NCI-H526 treated with DMSO at 0.1 percent for 48 hours (cell line): ENCODE results near the gene PDE4C.
"Not testable (repeated sequence)": the region's sequence is repeated elsewhere in the genome, so short reads cannot be mapped to it uniquely, and the experiment has no call there.

ENCODE experiments used
- DNase-seq: peaks from one replicate; lab custom pipeline; 2025; lab: John Stamatoyannopoulos, UW

Gene PDE4C

DNA sequence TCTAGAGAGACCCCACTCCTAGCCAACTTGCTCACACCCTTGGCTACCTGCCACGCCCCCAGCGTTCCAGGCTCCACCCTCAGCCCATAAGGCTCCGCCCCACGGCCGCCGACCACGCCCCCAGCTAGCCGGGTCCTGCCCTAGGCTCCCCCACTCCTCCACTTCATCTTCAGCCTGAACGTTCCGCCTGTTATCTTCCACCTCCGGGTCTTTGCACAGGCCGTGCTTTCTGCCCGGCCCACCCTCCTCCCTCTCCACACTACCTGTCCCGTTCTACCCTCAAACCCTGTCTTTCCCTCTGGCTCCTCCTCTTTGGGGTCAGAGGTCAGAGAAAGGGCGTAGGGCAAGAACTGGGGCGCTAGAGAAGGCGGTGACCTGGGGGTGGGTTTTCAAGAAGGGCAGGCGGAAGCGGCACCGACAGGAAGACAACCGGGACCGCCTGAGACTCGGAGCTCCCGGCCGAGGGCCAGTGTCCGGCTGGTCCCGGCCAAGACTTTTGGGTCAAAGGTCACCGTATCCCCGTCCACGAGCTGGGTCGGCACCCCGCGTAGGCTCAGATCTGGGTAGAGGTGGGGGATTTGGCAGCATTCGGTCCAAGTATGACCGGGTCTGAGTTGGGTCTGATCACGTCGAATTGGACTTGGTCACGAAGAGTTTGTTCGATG, 2.2 kb downstream of the PDE4C start:
- no peak for DNase-seq

DNA sequence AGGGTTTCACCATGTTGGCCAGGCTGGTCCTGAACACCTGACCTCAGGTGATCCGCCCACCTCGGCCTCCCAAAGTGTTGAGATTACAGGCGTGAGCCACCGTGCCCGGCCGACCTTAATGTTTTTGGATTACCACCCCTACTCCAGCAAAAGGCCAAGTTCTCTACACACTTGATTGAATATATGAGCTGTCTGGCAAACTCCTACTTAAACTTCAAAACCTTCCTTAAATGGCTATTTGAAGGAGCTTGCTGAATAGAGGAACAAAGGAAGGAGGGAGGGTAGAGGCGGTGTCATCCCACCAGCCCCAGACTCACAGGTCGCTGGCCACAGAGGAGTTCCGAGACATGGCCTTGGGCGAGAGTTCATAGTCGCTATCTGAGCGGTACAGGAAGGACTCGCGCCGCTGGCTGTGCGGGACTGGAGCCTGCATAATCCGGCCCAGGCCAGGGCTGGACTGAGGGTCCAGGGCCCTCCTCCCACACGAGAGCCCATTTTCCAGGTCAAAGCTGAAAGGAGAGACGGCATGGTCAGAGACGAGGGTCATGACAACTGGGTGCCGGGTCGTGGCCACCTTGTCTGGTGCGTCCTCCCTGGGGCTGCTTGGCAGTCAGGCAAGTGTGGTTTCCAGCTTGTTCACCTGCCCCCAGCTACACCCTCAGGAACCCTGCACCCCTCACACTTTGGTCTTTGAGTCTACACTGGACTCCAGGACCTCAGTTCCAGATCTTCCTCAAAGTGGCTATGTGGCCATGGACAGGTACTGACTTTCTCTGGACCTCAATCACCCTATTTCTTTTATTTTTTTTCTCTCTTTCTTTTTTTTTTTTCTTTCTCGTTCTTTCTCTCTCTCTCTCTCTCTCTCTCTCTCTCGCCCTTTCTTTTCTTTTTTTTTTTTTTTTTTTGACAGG, 4.2 kb downstream of the PDE4C start:
- DNase-seq = no peak

DNA sequence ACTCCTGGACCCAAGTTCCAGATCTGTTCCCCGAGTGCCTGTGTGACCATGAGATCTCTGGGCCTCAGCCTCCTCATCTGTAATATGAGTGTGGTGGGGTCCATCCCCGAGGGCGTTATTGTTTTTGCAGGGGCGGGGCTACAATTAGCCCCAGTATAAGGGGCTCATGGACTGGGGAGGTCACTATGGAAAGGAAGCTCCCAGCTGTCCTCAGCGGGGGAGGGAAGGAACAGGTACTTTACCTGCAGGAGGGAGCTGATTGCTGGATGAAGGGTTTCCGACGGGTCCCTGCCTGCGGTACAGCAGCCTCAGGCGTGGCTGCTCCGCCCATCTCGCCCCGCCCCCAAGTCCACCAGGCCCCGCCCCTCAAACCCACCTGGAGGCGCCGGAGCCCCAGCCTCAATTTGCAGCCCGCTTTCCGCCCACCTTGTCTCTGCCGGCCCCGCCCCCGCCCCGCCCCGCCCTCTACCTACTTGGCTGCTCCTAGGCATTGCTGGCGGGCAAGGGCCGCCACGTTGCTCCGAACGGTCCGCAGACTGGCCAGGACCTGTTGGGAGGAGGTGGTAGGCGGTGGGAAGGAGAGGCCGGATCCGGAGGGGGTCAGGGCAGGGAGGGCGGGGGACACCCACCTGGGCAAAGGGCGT, 5.5 kb downstream of the PDE4C start:
- no peak for DNase-seq

DNA sequence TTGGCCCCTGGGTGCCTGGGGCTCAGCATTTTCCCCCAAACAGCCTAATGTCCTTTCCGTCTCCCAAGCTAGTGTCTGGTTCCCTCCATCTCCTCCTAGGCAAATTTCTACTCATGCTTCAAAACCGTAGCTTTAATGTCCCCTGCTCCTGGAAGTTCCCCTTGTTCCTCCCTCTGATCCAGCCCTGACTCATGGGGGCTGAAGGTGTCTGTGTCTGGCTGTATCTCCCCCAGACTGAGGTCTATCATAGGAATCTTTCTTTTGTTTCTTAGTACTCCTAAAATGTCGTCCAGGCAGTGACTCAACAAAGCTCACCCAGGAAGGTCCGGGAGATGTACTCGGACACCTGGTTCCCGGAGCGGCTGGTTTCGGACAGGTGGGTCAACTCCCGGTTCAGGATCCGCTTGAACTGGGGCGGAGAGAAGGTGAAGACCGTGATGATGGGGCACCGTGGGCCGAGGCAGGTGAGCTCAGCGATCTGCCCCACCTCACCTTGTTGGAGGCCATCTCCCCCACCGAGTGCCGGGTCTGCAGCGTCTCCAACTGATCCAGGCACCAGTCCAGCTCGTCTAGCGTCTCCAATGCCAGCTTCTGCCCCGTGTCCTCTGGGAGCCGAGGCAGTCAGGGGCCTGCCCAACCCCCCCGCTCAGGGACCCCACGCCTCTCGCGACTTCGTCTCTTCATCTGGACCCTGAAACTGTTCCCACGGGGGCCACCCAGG, 6.2 kb downstream of the PDE4C start:
- no peak for DNase-seq

DNA sequence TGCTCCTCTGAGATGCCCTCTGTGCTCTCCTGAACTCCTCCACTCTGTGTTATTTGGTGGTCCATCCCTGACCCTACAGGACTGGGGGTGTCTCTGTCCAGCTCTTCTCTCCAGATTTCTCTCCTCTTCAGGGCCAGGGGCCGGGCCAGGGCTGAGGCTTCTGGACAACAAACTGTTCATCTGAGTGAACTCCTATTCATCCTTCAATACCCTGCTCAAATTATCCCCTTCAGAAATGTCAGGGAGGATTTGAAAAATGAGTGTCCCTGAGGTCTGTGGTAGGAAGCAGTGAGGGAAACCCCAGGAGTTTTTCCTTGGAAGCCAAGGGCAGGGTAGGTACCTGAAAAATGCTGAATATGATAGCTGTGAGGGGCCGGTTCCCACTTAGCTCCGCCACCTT, 7.6 kb downstream of the PDE4C start:
- no peak for DNase-seq

DNA sequence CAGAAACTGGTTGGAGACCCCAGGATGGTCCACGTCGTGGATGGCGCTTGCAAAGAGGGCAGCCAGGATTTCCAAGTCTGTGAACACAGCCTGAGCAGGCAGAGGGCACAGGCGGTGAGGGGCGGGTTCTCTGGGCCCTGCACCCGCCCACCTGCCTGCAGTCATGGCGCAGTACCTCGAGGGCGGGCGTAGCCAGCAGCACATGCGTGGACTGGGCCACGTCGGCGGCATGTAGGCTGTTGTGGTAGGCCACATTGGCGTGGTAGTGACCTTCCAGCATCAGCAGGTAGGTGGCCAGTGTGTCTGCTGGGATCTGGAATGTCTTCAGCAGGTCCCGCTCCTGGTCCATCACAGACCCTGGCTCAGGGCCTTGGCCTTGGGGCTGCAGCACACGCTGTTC, 8.1 kb downstream of the PDE4C start:
- no peak for DNase-seq

DNA sequence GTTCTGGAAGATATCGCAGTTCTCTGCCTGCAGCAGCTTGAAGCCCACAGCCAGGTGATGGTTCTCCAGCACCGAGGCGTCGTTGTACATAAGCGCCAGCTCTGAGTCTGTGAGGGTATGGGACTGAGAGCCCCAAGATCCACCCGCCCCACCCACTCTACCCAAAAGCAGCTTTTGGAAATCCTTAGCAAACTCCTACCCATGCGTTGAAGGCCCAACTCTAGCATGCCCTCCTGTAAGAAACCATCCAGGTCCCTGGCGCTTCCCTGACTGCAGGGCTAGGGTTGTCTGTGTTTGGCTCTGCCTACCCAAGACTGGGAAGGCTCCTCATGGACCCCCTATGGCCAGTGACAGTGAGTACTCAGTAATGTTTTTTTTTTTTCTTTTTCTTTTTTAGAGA, 9.4 kb downstream of the PDE4C start:
- DNase-seq = no peak

DNA sequence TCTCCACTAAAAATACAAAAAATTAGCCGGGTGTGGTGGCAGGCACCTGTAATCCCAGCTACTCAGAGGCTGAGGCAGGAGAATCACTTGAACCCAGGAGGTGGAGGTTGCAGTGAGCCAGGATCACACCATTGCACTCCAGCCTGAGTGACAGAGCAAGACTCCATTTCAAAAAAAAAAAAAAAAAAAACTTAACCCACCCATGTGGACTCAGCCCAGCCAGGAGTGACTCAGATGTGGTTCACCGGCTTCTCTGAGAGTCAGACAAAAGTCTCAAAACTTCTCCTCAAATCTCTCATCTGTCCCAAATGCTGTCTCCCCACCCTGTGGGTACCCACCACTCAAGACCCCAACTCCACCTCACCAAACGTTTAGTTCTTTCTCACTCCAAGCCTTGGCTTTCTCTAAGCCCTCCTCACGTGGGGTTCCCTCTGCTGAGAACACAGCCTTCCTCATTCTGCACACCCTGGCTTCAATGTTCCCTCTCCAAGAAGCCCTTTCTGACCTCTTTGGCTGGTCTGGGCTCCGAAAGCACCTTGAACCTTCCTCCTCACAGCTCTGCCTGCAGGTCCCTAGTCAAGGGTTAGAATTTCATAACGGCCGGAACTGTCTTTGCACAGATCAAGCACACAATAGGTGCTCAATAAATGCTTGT, 11.3 kb downstream of the PDE4C start:
- DNase-seq = no peak

DNA sequence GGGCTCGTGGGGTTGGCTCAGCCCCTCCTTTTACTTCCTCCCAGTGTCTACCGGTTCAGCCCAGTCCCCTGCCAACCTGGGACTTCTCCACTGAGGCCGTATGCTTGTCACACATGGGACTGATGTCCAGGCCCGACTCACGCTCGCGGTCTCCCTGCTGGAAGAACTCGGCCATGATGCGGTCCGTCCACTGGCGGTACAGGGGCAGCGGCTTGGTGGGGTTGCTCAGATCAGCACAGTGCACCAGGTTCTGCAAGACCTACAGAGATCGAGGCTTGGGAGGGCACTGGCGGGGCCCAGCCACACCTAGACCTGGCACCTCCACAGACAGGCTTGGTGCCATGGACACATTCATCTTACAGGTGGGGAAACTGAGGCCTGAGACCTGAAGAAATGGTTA, 14.6 kb downstream of the PDE4C start:
- no peak for DNase-seq

DNA sequence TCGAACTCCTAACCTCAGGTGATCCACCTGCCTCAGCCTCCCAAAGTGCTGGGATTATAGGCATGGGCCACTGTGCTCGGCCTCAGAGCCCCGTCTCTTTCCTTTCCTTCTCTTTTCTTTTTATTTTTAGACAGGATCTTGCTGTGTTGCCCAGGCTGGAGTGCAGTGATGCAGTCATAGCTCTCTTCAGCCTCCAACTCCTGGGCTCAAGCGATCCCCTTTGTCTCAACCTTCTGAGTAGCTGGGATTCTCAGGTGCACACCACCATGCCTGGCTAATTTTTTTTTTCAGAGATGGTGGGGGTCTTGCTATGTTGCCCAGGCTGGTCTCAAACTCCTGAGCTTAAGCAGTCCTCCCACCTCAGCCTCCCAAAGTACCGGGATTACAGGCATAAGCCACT, 16.3 kb downstream of the PDE4C start:
- not testable (repeated sequence) for DNase-seq

DNA sequence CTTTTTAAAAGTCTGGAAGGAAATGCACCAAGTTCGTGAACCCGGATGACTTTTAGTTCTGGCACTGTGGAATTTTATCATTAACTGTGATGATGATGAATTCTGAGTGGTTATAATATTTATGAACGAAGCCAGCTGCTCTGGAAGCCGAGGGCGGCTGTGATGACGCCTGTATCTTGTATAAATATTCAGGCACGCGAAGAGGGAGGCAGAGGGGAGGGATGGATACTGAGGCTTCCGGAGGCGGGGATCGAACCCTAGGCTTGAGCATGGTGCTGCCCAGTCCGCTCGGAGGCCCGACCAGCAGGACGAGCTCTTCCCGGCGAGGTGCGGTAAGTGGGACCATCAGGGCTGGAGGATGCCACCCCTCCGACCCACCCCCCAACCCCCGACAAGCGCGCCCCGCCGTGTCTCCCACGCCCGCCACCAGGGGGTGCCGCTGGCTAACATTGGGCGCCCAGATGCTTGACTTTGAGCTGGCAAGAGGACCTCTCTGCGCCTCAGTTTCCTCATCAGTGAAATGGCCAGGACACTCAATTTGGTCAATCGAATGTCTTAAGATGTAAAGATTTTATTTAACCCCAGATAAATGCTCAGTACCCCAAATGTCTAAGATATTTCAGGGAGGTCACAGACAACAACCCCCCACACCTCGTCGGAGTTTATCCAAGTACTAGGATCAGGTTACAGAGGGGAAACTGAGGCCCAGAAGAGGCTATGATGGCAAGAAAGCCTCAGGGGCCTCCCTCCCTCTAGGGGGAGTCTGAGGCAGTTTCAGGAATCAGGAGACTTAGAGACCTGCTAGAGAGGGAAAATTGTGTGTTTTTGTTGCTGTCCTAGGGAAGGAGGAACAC, 17.9 kb downstream of the PDE4C start:
- DNase-seq = no peak

DNA sequence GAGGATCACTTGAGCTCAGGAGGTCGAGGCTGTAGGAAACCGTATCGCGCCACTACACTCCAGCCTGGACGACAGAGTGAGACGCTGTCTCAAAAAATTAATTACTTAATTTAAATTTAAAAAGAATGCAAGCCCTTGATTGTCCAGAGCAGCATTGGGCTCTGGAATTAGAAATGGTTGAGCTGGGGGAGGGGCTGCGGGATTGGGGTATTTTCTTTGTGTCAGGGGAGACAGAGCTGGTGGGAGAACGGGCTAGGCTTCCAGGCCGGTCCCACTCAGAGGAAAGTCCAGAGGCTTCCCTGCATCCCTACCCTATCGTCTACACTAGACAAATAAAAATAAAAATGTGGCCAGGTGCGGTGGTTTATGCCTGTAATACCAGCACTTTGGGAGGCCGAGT, 20.2 kb downstream of the PDE4C start:
- no peak for DNase-seq

DNA sequence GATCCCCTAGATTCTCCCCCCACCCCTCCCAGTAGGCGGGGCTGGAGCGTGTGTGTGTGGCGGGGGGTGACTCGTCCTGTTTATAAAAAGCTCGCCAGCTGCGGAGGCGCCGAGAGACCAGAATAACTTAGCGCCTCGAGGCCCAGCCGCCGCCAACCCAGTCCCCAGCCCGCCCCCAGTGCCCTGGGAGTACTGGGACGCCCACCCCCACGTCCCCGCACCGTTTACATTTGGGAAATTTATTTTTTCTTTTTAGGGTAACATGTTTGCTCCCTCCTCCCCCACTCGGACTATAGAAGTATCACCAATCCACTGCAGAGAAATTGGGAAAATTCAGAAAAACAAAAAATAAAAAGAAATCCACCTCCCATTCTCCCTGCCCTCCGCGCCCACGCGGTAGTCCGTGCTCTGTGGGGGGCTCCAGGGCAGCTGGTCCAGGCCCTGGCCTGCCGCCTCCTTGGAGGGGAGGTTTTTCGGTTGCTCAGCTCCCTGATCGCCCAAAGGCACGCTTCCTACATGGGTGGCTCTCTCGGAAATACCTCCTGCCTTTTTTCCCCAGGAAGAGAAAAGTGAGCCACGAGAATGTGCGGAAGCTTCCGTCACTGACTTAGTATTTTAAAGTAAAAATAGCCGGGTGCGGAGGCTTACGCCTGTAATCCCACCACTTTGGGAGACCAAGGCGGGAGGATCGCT, 20.9 kb downstream of the PDE4C start:
- DNase-seq = no peak

DNA sequence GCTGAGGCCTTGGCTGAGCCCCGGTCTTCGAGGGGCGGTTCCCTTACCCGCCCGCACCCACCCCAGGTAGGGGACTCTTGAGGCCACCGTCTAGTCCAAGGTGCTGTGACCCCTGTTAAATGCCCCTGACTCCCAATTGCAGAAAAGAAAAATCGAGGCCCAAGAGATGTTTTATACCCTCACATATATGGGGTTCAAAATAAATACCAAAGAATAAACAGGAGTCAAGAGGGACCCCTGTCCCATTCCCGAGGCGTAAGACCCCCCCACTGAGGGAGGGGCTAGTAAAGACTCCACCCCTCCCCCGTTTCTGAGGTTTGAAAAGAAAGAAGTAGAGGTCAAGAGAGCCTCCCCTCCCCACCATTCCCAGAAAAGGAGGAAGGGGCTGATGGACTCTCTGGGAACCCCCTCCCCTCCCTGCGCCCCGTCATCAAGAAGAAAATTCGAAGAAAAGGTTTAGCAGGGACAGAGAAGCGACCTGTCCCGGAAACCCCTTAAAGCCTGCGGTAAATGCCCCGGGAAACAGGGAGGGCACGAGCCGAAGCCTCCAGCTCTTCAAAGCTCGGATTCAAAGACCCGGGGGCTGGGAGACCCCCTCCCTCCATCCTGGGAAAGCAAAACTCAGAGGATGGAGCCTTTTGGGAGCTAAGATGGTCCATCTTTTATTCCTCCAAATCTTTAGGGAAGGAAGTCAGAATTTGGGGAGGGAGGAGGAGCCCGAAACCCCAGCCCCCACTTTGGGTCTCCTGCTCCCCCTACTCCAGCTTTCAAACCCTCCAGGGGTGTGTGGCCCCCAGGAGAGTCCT, 21.6 kb downstream of the PDE4C start:
- DNase-seq = peak; percentile 63

DNA sequence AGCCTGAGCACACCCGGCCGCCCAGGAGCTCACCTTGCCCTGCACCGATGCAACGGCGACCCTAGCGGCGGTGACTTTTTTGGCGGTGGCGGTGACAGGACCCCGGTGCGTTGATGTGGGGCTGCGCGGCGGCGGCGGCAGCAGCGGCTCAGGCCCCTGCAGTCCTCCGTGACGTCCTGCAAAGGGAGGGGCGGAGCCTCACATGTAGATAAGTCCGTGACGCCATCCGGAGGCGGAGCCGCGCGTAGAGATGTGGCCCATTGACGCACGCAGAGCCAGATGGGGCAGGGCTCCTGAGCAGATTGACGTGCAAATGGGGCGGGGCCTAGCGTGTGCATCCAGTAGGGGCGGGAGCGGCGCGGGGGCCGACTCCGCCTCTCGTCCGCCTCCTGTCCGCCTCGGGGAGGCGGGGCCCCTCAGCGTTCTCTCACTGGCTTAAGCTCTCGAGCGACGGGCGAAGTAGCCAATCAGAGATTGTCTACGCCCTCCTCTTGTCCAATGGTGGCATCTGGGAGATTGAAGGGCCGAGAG, 22.3 kb downstream of the PDE4C start, which contains the start of gene RAB3A:
TSS of gene RAB3A (minus strand) at position 180 of the 531 bp plus-strand sequence. CDS start 1,302 bp downstream, outside the sequence.
- peak; percentile 93 for DNase-seq

DNA sequence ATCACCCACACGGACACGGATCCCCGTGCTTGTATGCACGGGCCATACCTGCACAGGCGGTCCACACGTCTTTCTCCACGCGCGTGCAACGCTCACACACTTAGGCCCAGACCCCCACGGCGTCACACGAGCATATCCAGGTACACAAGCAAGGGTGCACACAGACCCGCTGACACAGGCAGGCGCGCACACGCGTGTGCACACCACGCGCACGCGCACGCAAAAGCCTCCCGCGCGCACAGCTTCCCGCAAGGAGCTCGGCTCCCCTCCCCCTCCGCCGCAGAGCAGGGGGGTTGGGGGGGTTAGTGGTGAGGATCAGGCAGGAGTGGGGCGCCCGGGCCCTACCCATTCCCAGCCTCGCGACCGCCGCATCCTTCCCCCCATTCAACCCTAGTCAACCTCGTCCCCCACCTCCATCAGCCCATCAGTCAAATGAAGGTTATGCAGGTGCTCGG, 22.8 kb downstream of the PDE4C start:
- DNase-seq = no peak

DNA sequence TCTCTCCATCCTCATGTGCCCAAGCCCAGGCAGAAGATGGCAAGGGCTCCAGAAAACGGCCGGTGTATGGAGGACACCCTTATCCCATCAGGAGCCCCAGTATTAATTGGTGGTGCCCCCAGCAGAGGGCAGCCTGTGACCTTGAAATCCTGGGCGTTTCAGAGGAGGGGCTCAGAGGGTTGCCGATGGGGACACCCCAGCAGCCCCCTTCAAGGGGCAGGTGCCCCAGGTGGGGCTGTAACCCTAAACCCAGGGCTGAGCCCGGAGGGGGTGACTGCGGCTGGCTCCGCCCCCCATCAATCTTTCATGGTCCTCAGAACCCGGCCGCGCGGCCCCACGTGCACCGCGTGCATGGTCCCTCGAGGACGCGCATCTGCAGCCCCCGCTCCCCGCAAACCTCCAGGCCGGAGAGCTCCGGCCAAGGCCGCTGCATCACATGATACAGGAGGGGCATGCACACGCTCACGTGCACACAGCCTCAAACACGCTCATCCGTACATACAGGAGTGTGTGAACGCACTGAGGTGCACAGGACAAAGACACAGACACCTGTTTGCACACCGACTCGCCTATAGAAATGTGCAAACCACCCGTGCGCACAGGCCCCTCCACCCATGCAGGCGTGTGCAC, 23.3 kb downstream of the PDE4C start:
- no peak for DNase-seq

DNA sequence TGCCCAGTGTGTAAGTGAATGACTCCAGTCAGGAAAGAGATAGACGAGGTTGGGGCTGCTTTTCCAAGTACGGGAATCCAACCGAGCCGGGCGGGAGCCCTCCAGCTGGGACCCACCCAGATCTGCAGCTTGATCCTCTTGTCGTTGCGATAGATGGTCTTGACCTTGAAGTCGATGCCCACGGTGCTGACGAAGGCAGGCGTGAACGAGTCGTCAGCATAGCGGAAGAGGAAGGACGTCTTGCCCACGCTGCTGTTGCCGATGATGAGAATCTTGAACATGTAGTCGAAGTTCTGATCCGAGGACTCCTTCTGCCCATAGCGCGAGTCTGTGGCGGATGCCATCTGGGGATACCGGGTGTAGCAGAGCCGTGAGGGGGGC, 23.9 kb downstream of the PDE4C start:
- no peak for DNase-seq
